Keratinocyte (primary cell): Measurements from ENCODE around the gene CDKN1C. TPM values are rescaled to one million over a fixed set of nuclear protein-coding genes. Genes with fewer than 3 reads are reported as not detected.

ENCODE experiments used
- DNase-seq: peaks from one replicate; pipeline ENCODE4 v3.0.0-alpha.2; 2011; ENCODE audit warnings: low read depth, missing footprints, low spot score
- FAIRE-seq: peaks from 2 replicates; lab custom pipeline; 2011; peaks lifted over from hg19 to GRCh38; lab: Jason Lieb, UNC
- H2AFZ ChIP-seq: 2 replicates; pipeline ENCODE4 v1.6.0; 2012; ENCODE audit warnings: low read length, control low read depth, inconsistent platforms; ENCODE audit not compliant: control insufficient read depth
- H3K27ac ChIP-seq: 2 replicates; pipeline ENCODE4 v1.5.1; 2011; ENCODE audit warnings: low read length; ENCODE audit not compliant: control insufficient read depth, insufficient read depth
- H3K27me3 ChIP-seq: 3 replicates; pipeline ENCODE4 v1.6.0; 2011; ENCODE audit warnings: low read length; ENCODE audit not compliant: control insufficient read depth, insufficient read depth; ENCODE audit errors: extremely low read depth
- H3K36me3 ChIP-seq, 2 experiments: 2 replicates in 1 of 2; 3 replicates in 1 of 2; pipeline ENCODE4 v1.5.1; 2011; ENCODE audit warnings: low read length in 2 of 2, mild to moderate bottlenecking in 1 of 2; ENCODE audit not compliant: control insufficient read depth in 2 of 2, insufficient read depth in 2 of 2; ENCODE audit errors: extremely low read depth in 1 of 2
- H3K4me1 ChIP-seq: 3 replicates; pipeline ENCODE4 v1.5.1; 2011; ENCODE audit warnings: low read length; ENCODE audit not compliant: control insufficient read depth, insufficient read depth; ENCODE audit errors: extremely low read depth
- H3K4me2 ChIP-seq: 3 replicates; pipeline ENCODE4 v1.6.0; 2011; ENCODE audit warnings: low read depth, low read length; ENCODE audit not compliant: control insufficient read depth, insufficient read depth; ENCODE audit errors: extremely low read depth
- H3K4me3 ChIP-seq, 3 experiments: fragments of 200-600 bp in 1 of 3; sonication (generic) in 1 of 3; 2 replicates in 2 of 3; 3 replicates in 1 of 3; pipeline ENCODE4 v1.5.1; 2011 to 2016; ENCODE audit warnings: low read length in 3 of 3, mild to moderate bottlenecking in 3 of 3, control low read depth in 2 of 3, inconsistent platforms in 1 of 3, low read depth in 1 of 3, mixed read lengths in 1 of 3, mixed run types in 1 of 3, moderate library complexity in 1 of 3; ENCODE audit not compliant: control insufficient read depth in 2 of 3, insufficient read depth in 2 of 3; ENCODE audit errors: extremely low read depth in 1 of 3
- H3K79me2 ChIP-seq: 2 replicates; pipeline ENCODE4 v1.6.0; 2012; ENCODE audit warnings: low read length; ENCODE audit not compliant: control insufficient read depth, insufficient read depth
- H3K9ac ChIP-seq: 3 replicates; pipeline ENCODE4 v1.6.0; 2011; ENCODE audit warnings: low read length; ENCODE audit not compliant: control insufficient read depth, insufficient read depth; ENCODE audit errors: extremely low read depth
- H3K9me1 ChIP-seq: 3 replicates; pipeline ENCODE4 v1.6.0; 2011; ENCODE audit warnings: low read length; ENCODE audit not compliant: control insufficient read depth, insufficient read depth; ENCODE audit errors: extremely low read depth
- H3K9me3 ChIP-seq: 2 replicates; pipeline ENCODE4 v1.5.1; 2012; ENCODE audit warnings: low read depth, low read length; ENCODE audit not compliant: control insufficient read depth
- H4K20me1 ChIP-seq: 3 replicates; pipeline ENCODE4 v1.6.0; 2011; ENCODE audit warnings: low read length; ENCODE audit not compliant: control insufficient read depth, insufficient read depth; ENCODE audit errors: extremely low read depth
- EZH2 ChIP-seq: IDR thresholded peaks from one replicate; pipeline ENCODE4 v1.6.1; 2012; ENCODE audit warnings: inconsistent platforms, mild to moderate bottlenecking, low read length, moderate library complexity
- dilution Hi-C: fragments of 300-500 bp; cut with MboI; formaldehyde crosslinking; loops from one replicate; pipeline ENCODE4 v1.7.0; 2020; ENCODE audit warnings: low sequenced_read_pairs; ENCODE audit not compliant: extremely low pct_ligation_motif_present
- polyA plus RNA-seq, 5 experiments: library from polyadenylated mRNA; depleted of rRNA in 3 of 5; stranded (reverse) in 3 of 5; stranded (forward) in 1 of 5; unstranded in 1 of 5; fragments of >200 nt; gene quantifications; 1 replicate in 1 of 5; 2 replicates in 3 of 5; 3 replicates in 1 of 5; pipeline versions ENCODE4 v1.2.1 to v1.2.3, GENCODE V29; 2011 to 2012; ENCODE audit warnings: missing spikeins in 2 of 5, low read depth in 1 of 5, low replicate concordance in 1 of 5
- TF ChIP-seq, protein P1 (sequence below), 3 experiments: IDR thresholded peaks in 1 of 3; conservative IDR thresholded peaks in 1 of 3; optimal IDR thresholded peaks in 1 of 3; 2 replicates in 2 of 3; 3 replicates in 1 of 3; pipeline versions ENCODE3 to v1.5.1; 2011; ENCODE audit warnings: low read length in 3 of 3, mild to moderate bottlenecking in 3 of 3, moderate library complexity in 2 of 3, control low read depth in 1 of 3, inconsistent platforms in 1 of 3; ENCODE audit not compliant: insufficient read depth in 2 of 3; ENCODE audit errors: extremely low read depth in 1 of 3

Gene CDKN1C
- polyA plus RNA-seq, 1 donor (not counting 4 experiments of a cell fraction or from before 2014, with no cell fraction given): 0.37 TPM

DNA sequence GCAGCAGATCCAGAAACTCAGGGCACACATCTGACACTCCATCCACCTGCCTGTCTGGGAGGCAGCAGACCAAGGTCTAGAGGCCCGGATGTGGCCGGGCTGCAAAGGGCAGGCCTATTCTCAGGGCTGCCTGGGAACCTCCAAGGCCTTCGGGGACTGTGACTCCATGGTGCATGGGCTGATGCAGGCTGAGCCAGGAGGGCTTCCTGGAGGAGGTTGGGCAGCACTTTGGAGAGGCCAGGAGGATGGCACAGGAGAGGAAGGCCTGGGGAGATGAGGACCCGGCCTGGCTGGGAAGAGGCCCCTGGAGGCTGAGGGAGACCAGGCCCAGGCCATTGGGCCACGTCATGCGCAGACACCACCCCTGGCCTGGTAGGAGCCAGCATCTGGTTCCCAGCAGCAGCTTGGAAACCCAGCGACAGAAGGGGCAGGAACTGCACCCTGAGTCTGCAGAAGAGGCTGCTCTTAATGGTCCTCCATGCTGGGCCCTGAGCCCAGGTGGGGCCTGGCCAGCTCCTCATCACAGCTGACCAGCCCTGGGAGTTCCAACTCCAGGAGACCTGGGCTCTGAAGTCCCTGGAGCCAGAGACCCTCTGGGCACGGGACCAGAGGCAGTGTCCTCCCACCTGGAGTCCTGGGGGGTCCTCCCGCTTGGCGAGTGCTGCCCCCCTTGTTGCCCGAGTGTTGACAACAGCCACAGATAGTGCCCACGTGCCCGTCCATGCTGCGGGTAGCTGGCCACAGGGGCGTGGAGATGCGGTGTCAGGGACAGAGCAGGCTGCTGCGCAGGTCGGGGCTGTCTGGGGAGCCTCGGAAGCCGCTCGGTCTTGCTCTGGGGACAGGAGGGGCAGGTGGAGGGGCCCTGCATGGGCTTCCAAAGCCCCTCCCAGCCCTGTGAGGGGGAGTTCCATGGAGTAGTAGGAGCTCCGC, 38.1 kb upstream of the CDKN1C start:
- Histone ChIP-seq H3K9me1 (peaks cover 3% of the 10 kb centered on the region), H3K4me2 (no peak overlapping the region)

GRCh38 chr11:2922655-2923054, 37.1 kb upstream of the CDKN1C start:
- Histone ChIP-seq H3K4me2 (no peak overlapping the region), H3K27ac (no peak overlapping the region), H3K27me3 (no peaks in the 10 kb centered on the region), H3K9me1 (peaks cover 3% of the 10 kb centered on the region), H2AFZ (no peak overlapping the region), H3K79me2 (peaks cover 11% of the 10 kb centered on the region), H4K20me1 (peaks cover 4% of the 10 kb centered on the region), H3K9me3 (no peaks in the 10 kb centered on the region), H3K36me3 (peaks cover 2 to 7% of the 10 kb centered on the region in 2 experiments), H3K9ac (no peak overlapping the region), H3K4me1 (peaks cover 7% of the 10 kb centered on the region), H3K4me3 (no peak overlapping the region)
- FAIRE-seq (no peak), DNase-seq (no peak)
- TF ChIP-seq EZH2: no peak
- TF ChIP-seq, protein P1, sequence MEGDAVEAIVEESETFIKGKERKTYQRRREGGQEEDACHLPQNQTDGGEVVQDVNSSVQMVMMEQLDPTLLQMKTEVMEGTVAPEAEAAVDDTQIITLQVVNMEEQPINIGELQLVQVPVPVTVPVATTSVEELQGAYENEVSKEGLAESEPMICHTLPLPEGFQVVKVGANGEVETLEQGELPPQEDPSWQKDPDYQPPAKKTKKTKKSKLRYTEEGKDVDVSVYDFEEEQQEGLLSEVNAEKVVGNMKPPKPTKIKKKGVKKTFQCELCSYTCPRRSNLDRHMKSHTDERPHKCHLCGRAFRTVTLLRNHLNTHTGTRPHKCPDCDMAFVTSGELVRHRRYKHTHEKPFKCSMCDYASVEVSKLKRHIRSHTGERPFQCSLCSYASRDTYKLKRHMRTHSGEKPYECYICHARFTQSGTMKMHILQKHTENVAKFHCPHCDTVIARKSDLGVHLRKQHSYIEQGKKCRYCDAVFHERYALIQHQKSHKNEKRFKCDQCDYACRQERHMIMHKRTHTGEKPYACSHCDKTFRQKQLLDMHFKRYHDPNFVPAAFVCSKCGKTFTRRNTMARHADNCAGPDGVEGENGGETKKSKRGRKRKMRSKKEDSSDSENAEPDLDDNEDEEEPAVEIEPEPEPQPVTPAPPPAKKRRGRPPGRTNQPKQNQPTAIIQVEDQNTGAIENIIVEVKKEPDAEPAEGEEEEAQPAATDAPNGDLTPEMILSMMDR (optimal IDR thresholded peaks at IDR 0.05 in 1 of 3, IDR thresholded peaks at IDR 0.05 in 1 of 3, conservative IDR thresholded peaks at IDR 0.05 in 1 of 3; ENCODE audit: extremely low read depth in 1 of 3, insufficient read depth in 2 of 3, low read length in 3 of 3): no peak
- dilution Hi-C loops: no loop called here

More for the DNA sequence above, 38.1 kb upstream of the CDKN1C start:
- dilution Hi-C loops: no loop called here
- H3K4me1 ChIP-seq: peaks cover 11% of the 10 kb centered on the region
- no peaks in the 10 kb centered on the region for H3K9me3 ChIP-seq
- no peak overlapping the region for H2AFZ ChIP-seq
- peaks cover 22% of the 10 kb centered on the region for H3K79me2 ChIP-seq
- H3K27me3 ChIP-seq: no peaks in the 10 kb centered on the region
- no peak overlapping the region for H3K4me3 ChIP-seq
- no peak overlapping the region for H3K9ac ChIP-seq
- no peak for DNase-seq
- peaks cover 2 to 7% of the 10 kb centered on the region in 2 experiments for H3K36me3 ChIP-seq
- TF ChIP-seq, protein P1 (optimal IDR thresholded peaks at IDR 0.05 in 1 of 3, IDR thresholded peaks at IDR 0.05 in 1 of 3, conservative IDR thresholded peaks at IDR 0.05 in 1 of 3; ENCODE audit: extremely low read depth in 1 of 3, insufficient read depth in 2 of 3, low read length in 3 of 3): no peak
- TF ChIP-seq EZH2: no peak
- H3K27ac ChIP-seq: no peak overlapping the region
- FAIRE-seq: no peak
- peaks cover 12% of the 10 kb centered on the region for H4K20me1 ChIP-seq
